ENCODE data around the gene MOB3B. TPM values are rescaled to one million over a fixed set of nuclear protein-coding genes. Genes with fewer than 3 reads are reported as not detected.
A peak's percentile ranks its signal among the peaks of the same experiment; 100 is the strongest.

The MOB3B gene
- total RNA-seq, 1 donor from 2014 or later = 14.0 TPM

DNA sequence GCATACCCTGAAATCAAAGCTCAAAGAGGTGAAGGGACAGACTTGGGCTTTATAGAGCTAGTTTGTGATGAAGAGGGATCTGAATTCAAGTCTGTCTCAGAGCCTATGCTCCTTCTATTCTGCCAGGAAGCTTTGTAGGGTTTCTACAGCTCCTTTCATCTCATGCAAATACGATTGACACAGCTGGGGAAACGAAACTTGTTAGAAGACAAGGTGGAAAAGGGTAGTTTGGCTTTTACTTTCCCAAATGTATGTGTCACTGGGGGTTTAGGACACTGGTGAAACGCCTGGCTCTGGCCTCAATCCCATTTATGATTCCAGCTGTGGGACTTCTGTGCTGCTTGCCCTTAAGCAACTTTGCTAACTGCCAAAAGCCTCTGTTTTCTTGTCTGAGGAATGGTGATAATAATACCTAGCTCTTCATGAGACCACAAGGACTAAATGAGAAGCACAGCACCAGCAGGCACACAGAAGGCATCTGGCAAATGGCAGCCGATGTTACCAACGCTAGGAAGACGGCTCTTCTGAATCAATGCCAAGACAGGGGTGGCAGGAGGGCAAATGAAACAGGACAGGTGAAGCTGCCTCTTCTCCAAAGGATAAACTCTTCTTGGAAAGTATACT lies 162.3 kb downstream of the MOB3B start:
- Mint-ChIP-seq H3K9me3 (no peaks in the 10 kb centered on the region), H3K27ac (peak overlapping the region; percentile 93), H3K27me3 (ENCODE audit: insufficient read depth, low read depth) (no peaks in the 10 kb centered on the region), H3K36me3 (peaks cover 3% of the 10 kb centered on the region), H3K4me3 (no peak overlapping the region), H3K4me1 (peaks cover 59% of the 10 kb centered on the region)
- no peak for TF ChIP-seq EZH2phosphoT487 (IDR thresholded peaks at IDR 0.05)
- no peak for TF ChIP-seq EZH2 (IDR thresholded peaks at IDR 0.05)
- TF ChIP-seq, protein P1, sequence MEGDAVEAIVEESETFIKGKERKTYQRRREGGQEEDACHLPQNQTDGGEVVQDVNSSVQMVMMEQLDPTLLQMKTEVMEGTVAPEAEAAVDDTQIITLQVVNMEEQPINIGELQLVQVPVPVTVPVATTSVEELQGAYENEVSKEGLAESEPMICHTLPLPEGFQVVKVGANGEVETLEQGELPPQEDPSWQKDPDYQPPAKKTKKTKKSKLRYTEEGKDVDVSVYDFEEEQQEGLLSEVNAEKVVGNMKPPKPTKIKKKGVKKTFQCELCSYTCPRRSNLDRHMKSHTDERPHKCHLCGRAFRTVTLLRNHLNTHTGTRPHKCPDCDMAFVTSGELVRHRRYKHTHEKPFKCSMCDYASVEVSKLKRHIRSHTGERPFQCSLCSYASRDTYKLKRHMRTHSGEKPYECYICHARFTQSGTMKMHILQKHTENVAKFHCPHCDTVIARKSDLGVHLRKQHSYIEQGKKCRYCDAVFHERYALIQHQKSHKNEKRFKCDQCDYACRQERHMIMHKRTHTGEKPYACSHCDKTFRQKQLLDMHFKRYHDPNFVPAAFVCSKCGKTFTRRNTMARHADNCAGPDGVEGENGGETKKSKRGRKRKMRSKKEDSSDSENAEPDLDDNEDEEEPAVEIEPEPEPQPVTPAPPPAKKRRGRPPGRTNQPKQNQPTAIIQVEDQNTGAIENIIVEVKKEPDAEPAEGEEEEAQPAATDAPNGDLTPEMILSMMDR (IDR thresholded peaks at IDR 0.05) = no peak
- Histone ChIP-seq H3K36me3 (no peaks in the 10 kb centered on the region), H3K27me3 (no peaks in the 10 kb centered on the region), H4K20me1 (ENCODE audit: low read depth) (peaks cover 6% of the 10 kb centered on the region), H2AFZ (replicated peaks) (no peak overlapping the region), H3K4me2 (no peak overlapping the region), H3F3A (ENCODE audit: low read depth) (peaks cover 4% of the 10 kb centered on the region), H3K79me2 (ENCODE audit: low read depth) (peaks cover 18% of the 10 kb centered on the region), H3K4me3 (no peak overlapping the region), H3K9me3 (ENCODE audit: low read depth) (no peaks in the 10 kb centered on the region), H3K27ac (no peak overlapping the region), H3K9ac (no peak overlapping the region), H3K4me1 (peaks cover 44% of the 10 kb centered on the region)
- no peak for DNase-seq (ENCODE audit: low spot score)

DNA sequence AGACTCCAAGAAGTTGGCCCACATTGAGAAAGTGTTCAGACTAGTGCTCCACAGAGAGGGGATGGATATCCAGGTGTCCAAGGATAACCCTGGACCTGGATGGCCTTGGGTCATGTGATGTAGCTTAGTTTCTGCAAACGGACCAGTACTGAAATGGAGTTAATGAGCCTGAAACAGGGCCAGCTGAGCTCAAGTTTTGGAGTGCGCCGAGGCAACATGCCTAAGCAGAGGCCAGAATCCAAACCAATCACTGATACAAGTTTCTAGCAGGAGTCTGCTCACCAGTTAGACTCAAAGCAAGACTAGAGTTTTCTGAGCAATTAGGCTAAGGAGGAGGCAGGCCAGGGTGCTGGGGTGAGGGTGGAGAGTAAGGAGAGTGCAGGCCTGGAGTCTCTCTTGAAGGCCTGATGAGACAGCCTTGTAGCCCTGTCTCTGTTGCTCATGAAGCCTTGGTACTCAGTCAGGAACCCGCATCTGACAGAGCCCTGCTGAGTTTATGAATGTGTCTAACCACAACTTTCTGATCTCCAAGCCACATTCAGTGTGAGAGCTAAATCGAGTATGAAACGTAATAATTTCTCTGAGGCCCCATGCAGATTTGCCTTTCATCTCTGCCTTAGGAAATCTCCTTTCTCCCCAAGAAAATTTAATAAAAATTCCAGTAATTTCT lies 163.8 kb downstream of the MOB3B start:
- H2AFZ ChIP-seq (replicated peaks) = no peak overlapping the region
- no peaks in the 10 kb centered on the region for H3K36me3 ChIP-seq
- DNase-seq (ENCODE audit: low spot score) = no peak
- no peak overlapping the region for H3K9ac ChIP-seq
- H3K27me3 Mint-ChIP-seq (ENCODE audit: insufficient read depth, low read depth) = no peaks in the 10 kb centered on the region
- peaks cover 4% of the 10 kb centered on the region for H3F3A ChIP-seq (ENCODE audit: low read depth)
- H3K9me3 Mint-ChIP-seq = no peaks in the 10 kb centered on the region
- H3K79me2 ChIP-seq (ENCODE audit: low read depth) = peaks cover 18% of the 10 kb centered on the region
- H3K27me3 ChIP-seq = no peaks in the 10 kb centered on the region
- H3K4me1 ChIP-seq = peaks cover 39% of the 10 kb centered on the region
- H3K4me2 ChIP-seq = no peak overlapping the region
- no peak overlapping the region for H3K4me3 Mint-ChIP-seq
- no peaks in the 10 kb centered on the region for H3K9me3 ChIP-seq (ENCODE audit: low read depth)
- H3K4me1 Mint-ChIP-seq = peaks cover 51% of the 10 kb centered on the region
- peak overlapping the region; percentile 93 for H3K27ac Mint-ChIP-seq
- peaks cover 6% of the 10 kb centered on the region for H4K20me1 ChIP-seq (ENCODE audit: low read depth)
- H3K4me3 ChIP-seq = no peak overlapping the region
- H3K27ac ChIP-seq = no peak overlapping the region
- H3K36me3 Mint-ChIP-seq = peaks cover 3% of the 10 kb centered on the region
- no peak for TF ChIP-seq EZH2phosphoT487 (IDR thresholded peaks at IDR 0.05)
- TF ChIP-seq, protein P1 (IDR thresholded peaks at IDR 0.05) = no peak
- TF ChIP-seq EZH2 (IDR thresholded peaks at IDR 0.05) = no peak

DNA sequence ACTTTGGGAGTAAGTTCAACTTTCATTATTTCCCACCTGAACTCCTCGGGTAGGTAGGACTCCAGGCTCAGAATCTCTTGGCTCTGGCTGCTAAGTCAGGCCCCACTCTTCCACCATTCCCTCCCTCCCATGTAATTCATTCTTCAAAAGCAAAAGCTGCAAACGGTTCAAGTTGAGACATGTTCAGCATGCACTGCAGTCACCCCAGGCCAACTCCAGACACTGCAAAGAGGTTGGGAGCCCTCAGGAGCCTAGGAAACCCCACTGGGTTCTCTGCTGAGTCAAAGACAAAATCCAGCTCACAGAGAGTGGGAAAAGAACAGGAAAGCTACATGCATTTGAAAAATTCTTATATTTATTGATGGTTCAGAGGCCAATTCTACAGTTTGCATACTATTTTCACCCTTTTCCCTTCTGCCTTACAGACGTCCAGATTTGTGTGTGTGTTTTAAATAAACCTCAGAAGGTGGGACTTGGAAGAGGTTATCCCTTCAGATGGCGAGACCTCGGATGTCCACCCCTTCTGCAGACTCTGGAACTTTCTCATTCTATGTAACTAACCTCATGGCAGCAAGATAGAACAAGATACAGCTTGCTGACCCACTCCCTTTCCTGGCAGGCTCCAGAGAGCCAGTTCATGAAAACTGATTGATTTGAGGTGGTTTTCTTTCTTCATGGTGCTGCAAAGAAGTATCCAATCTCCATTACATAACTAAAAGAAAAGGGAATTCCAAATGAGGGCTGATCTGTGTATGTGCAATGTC lies 167.0 kb downstream of the MOB3B start:
- Histone ChIP-seq H3K36me3 (peaks cover 4% of the 10 kb centered on the region), H3K27me3 (no peaks in the 10 kb centered on the region), H3F3A (ENCODE audit: low read depth) (no peaks in the 10 kb centered on the region), H4K20me1 (ENCODE audit: low read depth) (no peaks in the 10 kb centered on the region), H3K9ac (no peak overlapping the region), H3K4me3 (no peak overlapping the region), H3K4me2 (no peak overlapping the region), H3K4me1 (peaks cover 19% of the 10 kb centered on the region), H3K9me3 (ENCODE audit: low read depth) (no peaks in the 10 kb centered on the region), H2AFZ (replicated peaks) (no peak overlapping the region), H3K79me2 (ENCODE audit: low read depth) (peaks cover 9% of the 10 kb centered on the region), H3K27ac (no peak overlapping the region)
- Mint-ChIP-seq H3K36me3 (peaks cover 10% of the 10 kb centered on the region), H3K27ac (peak overlapping the region; percentile 34), H3K27me3 (ENCODE audit: insufficient read depth, low read depth) (no peaks in the 10 kb centered on the region), H3K9me3 (no peaks in the 10 kb centered on the region), H3K4me1 (peaks cover 29% of the 10 kb centered on the region), H3K4me3 (no peak overlapping the region)
- no peak for DNase-seq (ENCODE audit: low spot score)
- TF ChIP-seq, protein P1 (IDR thresholded peaks at IDR 0.05) = no peak
